Astrocyte of the spinal cord (primary cell): ENCODE measurements around the gene STPG4.

Experiments used
- DNase-seq: peaks from one replicate; pipeline ENCODE4 v3.0.0; 2011; ENCODE audit warnings: low read depth, low spot score
- H3K4me3 ChIP-seq: 2 replicates; pipeline ENCODE4 v1.5.1; 2011; ENCODE audit warnings: low read depth, mild to moderate bottlenecking, low read length, moderate library complexity
- CTCF ChIP-seq: IDR thresholded peaks from 2 replicates; pipeline ENCODE4 v1.5.1; 2012; ENCODE audit warnings: low read depth, mild to moderate bottlenecking, low read length, inconsistent platforms
- in situ Hi-C: cut with HindIII; loops from 2 replicates; pipeline ENCODE4 v1.10.0; 2017; ENCODE audit warnings: low sequenced_read_pairs

The STPG4 gene

GRCh38 chr2:47057687-47058002 is 97.5 kb downstream of the STPG4 start:
- no peak for TF ChIP-seq CTCF
- in situ Hi-C loops = no loop called here
- H3K4me3 ChIP-seq = no peak overlapping the region
- DNase-seq = no peak

GRCh38 chr2:47056868-47057686 is 98.0 kb downstream of the STPG4 start:
- DNase-seq = peak; percentile 62
- in situ Hi-C loops = no loop called here
- no peak overlapping the region for H3K4me3 ChIP-seq
- TF ChIP-seq CTCF = no peak

GRCh38 chr2:47056374-47056773 is 98.7 kb downstream of the STPG4 start:
- no peak for TF ChIP-seq CTCF
- DNase-seq = peak; percentile 86
- no peak overlapping the region for H3K4me3 ChIP-seq
- in situ Hi-C loops = no loop called here

DNA sequence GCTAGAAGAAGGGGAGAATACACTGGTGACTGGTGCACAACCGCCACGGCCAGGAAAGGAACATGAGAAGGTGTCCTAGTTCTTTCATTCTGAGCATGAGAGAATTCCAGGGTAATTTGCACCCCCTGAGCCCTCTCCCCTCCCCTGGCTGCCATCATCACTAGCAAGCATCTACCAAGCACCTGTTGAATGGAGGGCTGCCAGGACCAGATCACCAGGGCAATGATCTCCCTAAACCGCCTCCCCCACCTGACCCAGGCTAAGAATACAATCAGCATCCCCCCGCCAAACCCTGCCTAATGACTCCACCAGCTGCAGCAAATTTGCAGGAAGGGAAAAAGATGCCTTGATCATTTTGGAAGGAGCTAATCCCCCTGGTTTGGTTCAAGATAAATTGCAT is 100.2 kb downstream of the STPG4 start:
- no peak for TF ChIP-seq CTCF
- in situ Hi-C loops = no loop called here
- no peak overlapping the region for H3K4me3 ChIP-seq
- no peak for DNase-seq

GRCh38 chr2:47054036-47054555 is 101.0 kb downstream of the STPG4 start:
- no peak for TF ChIP-seq CTCF
- in situ Hi-C loops = no loop called here
- DNase-seq = no peak
- no peak overlapping the region for H3K4me3 ChIP-seq

- in situ Hi-C loops = no loop called here
- DNase-seq = no peak
- no peak for TF ChIP-seq CTCF
- no peak overlapping the region for H3K4me3 ChIP-seq
Measured at GRCh38 chr2:47052847-47053246, 102.3 kb downstream of the STPG4 start.

GRCh38 chr2:47051562-47051961 is 103.5 kb downstream of the STPG4 start:
- DNase-seq = no peak
- in situ Hi-C loops = no loop called here
- H3K4me3 ChIP-seq = no peak overlapping the region
- no peak for TF ChIP-seq CTCF
